ENCODE data around the gene TESK2. TPM values are rescaled to one million over a fixed set of nuclear protein-coding genes. Genes with fewer than 3 reads are reported as not detected.
"Not testable (repeated sequence)": the region's sequence is repeated elsewhere in the genome, so short reads cannot be mapped to it uniquely, and the experiment has no call there.

TESK2 gene
- polyA plus RNA-seq, 1 donor from 2014 or later = 0.51 TPM

DNA sequence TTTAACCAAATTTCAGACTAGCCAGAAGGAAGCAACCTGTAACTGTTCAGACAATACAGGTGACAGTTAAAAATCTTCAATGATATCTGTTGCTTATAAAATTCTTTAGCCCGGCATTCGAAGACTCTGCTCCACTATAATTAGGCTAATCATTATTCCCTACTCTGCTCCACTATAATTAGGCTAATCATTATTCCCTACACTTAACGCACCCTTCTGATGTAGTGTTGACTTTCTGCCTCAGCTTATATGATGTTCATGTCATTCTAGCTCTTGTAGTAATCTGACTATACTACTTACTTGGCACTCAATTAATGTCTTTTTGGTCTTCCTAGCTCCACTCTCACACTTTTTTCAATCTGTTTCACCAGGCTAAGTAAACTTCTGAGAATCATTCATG is 13.3 kb downstream of the TESK2 start:
- Histone ChIP-seq H3K27ac (ENCODE audit: low read length) (no peak overlapping the region), H3K9me2 (ENCODE audit: insufficient read depth, low read length) (no peaks in the 10 kb centered on the region)
- TF ChIP-seq CTCF (IDR thresholded peaks at IDR 0.05; ENCODE audit: poor library complexity, severe bottlenecking) (no peak), POLR2AphosphoS5 (IDR thresholded peaks at IDR 0.05) (no peak), EP300 (conservative IDR thresholded peaks at IDR 0.05; ENCODE audit: poor library complexity, severe bottlenecking) (no peak), SMC3 (conservative IDR thresholded peaks at IDR 0.05; ENCODE audit: poor library complexity) (no peak), REST (IDR thresholded peaks at IDR 0.05; ENCODE audit: borderline replicate concordance) (no peak), RAD21 (conservative IDR thresholded peaks at IDR 0.05) (no peak), EZH2 (IDR thresholded peaks at IDR 0.05; ENCODE audit: borderline replicate concordance, insufficient read depth, low read length, poor library complexity, severe bottlenecking) (no peak), TAF1 (IDR thresholded peaks at IDR 0.05; ENCODE audit: low read depth) (no peak), MXI1 (conservative IDR thresholded peaks at IDR 0.05; ENCODE audit: poor library complexity, severe bottlenecking) (no peak)

GRCh38 chr1:45474194-45474593 is 16.8 kb downstream of the TESK2 start:
- not testable (repeated sequence) for H3K9me2 ChIP-seq (ENCODE audit: insufficient read depth, low read length); H3K27me3 ChIP-seq (ENCODE audit: insufficient read depth, low read depth, low read length); H4K20me1 ChIP-seq (ENCODE audit: insufficient read depth); H3K79me2 ChIP-seq (replicated peaks; ENCODE audit: insufficient read depth, low read length); H2AFZ ChIP-seq (ENCODE audit: low read depth, low read length); H3K36me3 ChIP-seq (ENCODE audit: insufficient read depth, low read length); H3K4me2 ChIP-seq (ENCODE audit: low read length); H3K27ac ChIP-seq (ENCODE audit: low read length); H3F3A ChIP-seq (ENCODE audit: insufficient read depth, low read length, poor library complexity, severe bottlenecking); H3K4me3 ChIP-seq (ENCODE audit: low read length); H3K9ac ChIP-seq (ENCODE audit: low read length); H3K9me3 ChIP-seq (ENCODE audit: low read length)

More for the DNA sequence above, 13.3 kb downstream of the TESK2 start:
- Histone ChIP-seq H3K36me3 (ENCODE audit: insufficient read depth, low read length) (no peaks in the 10 kb centered on the region), H3K9me3 (ENCODE audit: low read length) (no peaks in the 10 kb centered on the region), H3K9ac (ENCODE audit: low read length) (no peak overlapping the region), H3K79me2 (replicated peaks; ENCODE audit: insufficient read depth, low read length) (no peaks in the 10 kb centered on the region), H3K27me3 (ENCODE audit: insufficient read depth, low read depth, low read length) (no peaks in the 10 kb centered on the region), H3K4me3 (ENCODE audit: low read length) (no peak overlapping the region), H4K20me1 (ENCODE audit: insufficient read depth) (no peaks in the 10 kb centered on the region), H3F3A (ENCODE audit: insufficient read depth, low read length, poor library complexity, severe bottlenecking) (no peaks in the 10 kb centered on the region), H3K4me2 (ENCODE audit: low read length) (no peak overlapping the region), H2AFZ (ENCODE audit: low read depth, low read length) (no peak overlapping the region)

DNA sequence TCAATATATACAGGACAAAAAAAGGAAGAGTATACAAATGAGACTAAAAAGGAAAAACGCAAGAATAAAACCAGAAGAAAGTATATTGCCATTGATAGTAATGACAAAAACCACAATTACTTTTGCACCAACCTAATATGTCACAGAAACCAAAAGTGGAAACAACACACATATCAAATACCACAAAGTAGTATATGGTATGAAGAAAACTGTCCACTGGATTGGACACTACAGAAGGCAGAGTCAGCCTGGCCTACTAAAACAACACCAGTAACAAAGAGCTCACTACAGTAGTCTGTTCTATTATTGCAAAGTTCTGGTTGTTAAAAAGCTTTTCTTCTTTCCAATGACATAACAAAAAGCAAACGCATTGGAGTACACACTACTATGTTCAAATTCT is 17.7 kb downstream of the TESK2 start:
- Histone ChIP-seq H3K4me3 (ENCODE audit: low read length) (no peak overlapping the region), H3K9me3 (ENCODE audit: low read length) (no peaks in the 10 kb centered on the region), H4K20me1 (ENCODE audit: insufficient read depth) (no peaks in the 10 kb centered on the region), H3K4me2 (ENCODE audit: low read length) (no peak overlapping the region), H3K79me2 (replicated peaks; ENCODE audit: insufficient read depth, low read length) (no peaks in the 10 kb centered on the region), H3K9me2 (ENCODE audit: insufficient read depth, low read length) (no peaks in the 10 kb centered on the region), H3K36me3 (ENCODE audit: insufficient read depth, low read length) (no peaks in the 10 kb centered on the region), H2AFZ (ENCODE audit: low read depth, low read length) (no peak overlapping the region), H3K9ac (ENCODE audit: low read length) (no peak overlapping the region), H3F3A (ENCODE audit: insufficient read depth, low read length, poor library complexity, severe bottlenecking) (no peaks in the 10 kb centered on the region), H3K27me3 (ENCODE audit: insufficient read depth, low read depth, low read length) (no peaks in the 10 kb centered on the region), H3K27ac (ENCODE audit: low read length) (no peak overlapping the region)
- TF ChIP-seq MXI1 (conservative IDR thresholded peaks at IDR 0.05; ENCODE audit: poor library complexity, severe bottlenecking) = no peak
- TF ChIP-seq SMC3 (conservative IDR thresholded peaks at IDR 0.05; ENCODE audit: poor library complexity) = no peak

All from neural cell (in vitro differentiated cells).